Endothelial cell (in vitro differentiated cells): ENCODE data around the gene NAA10. TPM values are rescaled to one million over a fixed set of nuclear protein-coding genes. Genes with fewer than 3 reads are reported as not detected.

Experiments used
- DNase-seq: peaks from one replicate; pipeline ENCODE4 v3.0.0; 2021; ENCODE audit warnings: low spot score
- H3K27ac Mint-ChIP-seq: one replicate; pipeline ENCODE4 v1.8.0; 2021; ENCODE audit warnings: mixed read lengths, inconsistent platforms; ENCODE audit not compliant: unreplicated experiment
- H3K27me3 Mint-ChIP-seq: one replicate; pipeline ENCODE4 v1.8.0; 2021; ENCODE audit warnings: mild to moderate bottlenecking, moderate library complexity, mixed read lengths, inconsistent platforms; ENCODE audit not compliant: unreplicated experiment
- H3K36me3 Mint-ChIP-seq: one replicate; pipeline ENCODE4 v1.8.0; 2021; ENCODE audit warnings: mild to moderate bottlenecking, low read depth, mixed read lengths, inconsistent platforms; ENCODE audit not compliant: unreplicated experiment
- H3K4me1 Mint-ChIP-seq: one replicate; pipeline ENCODE4 v1.8.0; 2021; ENCODE audit warnings: mild to moderate bottlenecking, mixed read lengths, inconsistent platforms; ENCODE audit not compliant: unreplicated experiment
- H3K4me3 Mint-ChIP-seq: one replicate; pipeline ENCODE4 v1.8.0; 2021; ENCODE audit warnings: mild to moderate bottlenecking, mixed read lengths, inconsistent platforms; ENCODE audit not compliant: unreplicated experiment
- H3K9me3 Mint-ChIP-seq: one replicate; pipeline ENCODE4 v1.8.0; 2021; ENCODE audit warnings: mixed read lengths, inconsistent platforms; ENCODE audit not compliant: unreplicated experiment
- CTCF ChIP-seq: fragments of 200-600 bp; sonication (generic); IDR thresholded peaks from one replicate; pipeline ENCODE4 v1.5.0; 2021; ENCODE audit warnings: antibody characterized with exemption; ENCODE audit not compliant: unreplicated experiment
- total RNA-seq: library from RNA; stranded (reverse); fragmentation: NEBNext Ultra II Directional; extraction: Animal tissue kit (Norgen Biotek cat#: 25700); gene quantifications from one replicate; pipeline ENCODE4 v1.2.1, GENCODE V29; 2021; ENCODE audit not compliant: unreplicated experiment

Gene NAA10
- total RNA-seq, 1 donor from 2014 or later = 85.5 TPM

- peaks cover 14% of the 10 kb centered on the region for H3K4me1 Mint-ChIP-seq
- H3K9me3 Mint-ChIP-seq = no peaks in the 10 kb centered on the region
- peaks cover 4% of the 10 kb centered on the region for H3K27me3 Mint-ChIP-seq
- no peak for TF ChIP-seq CTCF
- H3K4me3 Mint-ChIP-seq = peak overlapping the region; percentile 78
- peaks cover 11% of the 10 kb centered on the region for H3K36me3 Mint-ChIP-seq
- peak overlapping the region; percentile 30 for H3K27ac Mint-ChIP-seq
- DNase-seq = no peak
These were observed 7.8 kb downstream of the NAA10 start for GRCh38 chrX:153926858-153927671.

- peaks cover 14% of the 10 kb centered on the region for H3K4me1 Mint-ChIP-seq
- DNase-seq = no peak
- H3K27me3 Mint-ChIP-seq = peaks cover 2% of the 10 kb centered on the region
- peaks cover 11% of the 10 kb centered on the region for H3K36me3 Mint-ChIP-seq
- H3K27ac Mint-ChIP-seq = no peak overlapping the region
- H3K9me3 Mint-ChIP-seq = no peaks in the 10 kb centered on the region
- peak overlapping the region; percentile 78 for H3K4me3 Mint-ChIP-seq
- TF ChIP-seq CTCF = no peak
These were observed 8.3 kb downstream of the NAA10 start for GRCh38 chrX:153926552-153926857.

- Mint-ChIP-seq H3K27ac (peak within 1 kb of the TSS; percentile 52), H3K4me3 (peak within 1 kb of the TSS; percentile 89), H3K27me3 (peaks cover 2% of the 10 kb centered on the region), H3K9me3 (no peaks in the 10 kb centered on the region), H3K36me3 (peaks cover 10% of the 10 kb centered on the region), H3K4me1 (peaks cover 16% of the 10 kb centered on the region)
- DNase-seq = no peak
- TF ChIP-seq CTCF = no peak
These were observed 8.9 kb downstream of the NAA10 start, which contains the start of gene ARHGAP4 for GRCh38 chrX:153925739-153926551. Gene ARHGAP4 (minus strand): TSS chrX:153926264. CDS start chrX:153926202, 62 bp downstream.

- no peak for TF ChIP-seq CTCF
- no peak overlapping the region for H3K27ac Mint-ChIP-seq
- DNase-seq = no peak
- H3K27me3 Mint-ChIP-seq = peaks cover 2% of the 10 kb centered on the region
- H3K4me3 Mint-ChIP-seq = peak overlapping the region; percentile 89
- H3K4me1 Mint-ChIP-seq = peaks cover 17% of the 10 kb centered on the region
- no peaks in the 10 kb centered on the region for H3K9me3 Mint-ChIP-seq
- H3K36me3 Mint-ChIP-seq = peaks cover 5% of the 10 kb centered on the region
These were observed 9.5 kb downstream of the NAA10 start for GRCh38 chrX:153925387-153925738.
